ENCODE measurements around the gene OLA1.

OLA1 gene

GRCh38 chr2:174090476-174090875, 157.9 kb downstream of the OLA1 start:
- DNase-seq (ENCODE audit: insufficient read length, low spot score) (no peak), FAIRE-seq (no peak)
- TF ChIP-seq POLR2A (IDR thresholded peaks at IDR 0.05; ENCODE audit: low read depth, low read length), result no peak

DNA sequence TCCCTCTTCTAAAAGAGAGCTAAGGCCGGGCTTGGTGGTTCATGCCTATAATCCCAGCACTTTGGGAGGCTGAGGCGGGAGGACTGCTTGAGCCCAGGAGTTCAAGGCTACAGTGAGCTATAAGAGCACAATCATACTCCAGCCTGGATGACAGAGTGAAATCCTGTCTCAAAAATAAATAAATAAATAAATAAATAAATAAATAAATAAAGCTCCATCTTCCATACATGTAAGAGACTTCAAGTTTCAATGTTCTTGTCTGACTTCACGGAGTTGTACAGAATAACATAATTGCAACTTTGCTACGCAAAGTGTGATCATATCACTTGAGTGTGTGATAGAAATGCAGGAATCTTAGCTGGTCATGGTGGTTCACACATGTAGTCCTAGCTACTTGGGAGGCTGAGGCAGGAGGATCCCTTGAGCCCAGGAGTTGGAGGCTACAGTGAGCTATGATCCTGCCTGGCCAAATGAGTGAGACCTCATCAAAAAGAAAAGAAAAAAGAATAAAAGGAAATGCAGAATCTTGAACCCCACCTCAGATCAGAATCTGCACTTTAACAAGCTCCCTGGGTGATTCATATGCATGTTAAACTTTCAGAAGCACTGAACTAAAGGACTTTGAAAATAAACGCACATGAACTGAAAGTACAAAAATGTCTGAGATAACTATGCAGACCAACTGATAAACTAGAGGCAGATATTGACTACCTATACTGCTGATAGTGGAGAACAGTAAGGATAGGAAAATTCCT, 159.4 kb downstream of the OLA1 start:
- DNase-seq (ENCODE audit: insufficient read length, low spot score), result no peak
- no peak for TF ChIP-seq POLR2A (IDR thresholded peaks at IDR 0.05; ENCODE audit: low read depth, low read length)
- FAIRE-seq, result no peak

DNA sequence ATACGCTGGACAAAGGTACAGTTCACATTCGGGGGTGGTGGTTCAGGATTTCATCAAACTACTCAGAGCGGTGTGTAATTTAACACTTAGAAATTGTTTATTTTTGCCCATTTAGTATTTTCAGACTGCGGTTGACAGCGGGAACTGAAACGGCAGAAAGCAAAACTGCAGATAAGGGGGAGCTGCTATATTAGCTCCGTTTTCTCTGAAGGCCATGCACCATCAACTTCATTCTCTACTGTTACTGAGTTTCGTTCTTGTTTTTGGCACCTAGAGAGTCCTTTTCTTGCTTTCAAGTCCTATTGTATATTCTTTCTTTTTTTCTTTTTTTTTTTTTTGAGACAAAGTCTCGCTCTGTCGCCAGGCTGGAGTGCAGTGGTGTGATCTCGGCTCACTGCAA, 161.6 kb downstream of the OLA1 start:
- no peak for TF ChIP-seq POLR2A (IDR thresholded peaks at IDR 0.05; ENCODE audit: low read depth, low read length)
- FAIRE-seq (no peak), DNase-seq (ENCODE audit: insufficient read length, low spot score) (no peak)

DNA sequence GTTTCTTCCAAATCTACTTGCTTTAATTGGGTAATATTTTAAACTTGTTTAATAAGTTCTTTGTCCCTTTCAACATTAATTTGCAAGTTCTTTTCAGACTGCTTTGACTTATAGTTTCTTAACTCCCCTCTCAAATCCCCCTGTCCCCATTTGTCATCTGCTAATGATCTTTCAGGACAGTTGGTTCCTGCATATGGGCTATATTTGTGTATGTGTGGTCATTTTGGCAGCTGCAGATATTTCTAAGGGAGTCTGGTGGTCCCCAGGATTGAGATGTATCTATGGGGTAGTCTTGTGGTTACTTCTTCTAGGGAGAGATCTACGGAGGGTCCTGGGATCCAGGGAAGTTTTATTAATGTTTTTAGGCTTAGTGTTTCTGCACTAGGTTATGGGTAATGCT, 162.6 kb downstream of the OLA1 start:
- TF ChIP-seq POLR2A (IDR thresholded peaks at IDR 0.05; ENCODE audit: low read depth, low read length), result no peak
- FAIRE-seq, result no peak
- no peak for DNase-seq (ENCODE audit: insufficient read length, low spot score)

DNA sequence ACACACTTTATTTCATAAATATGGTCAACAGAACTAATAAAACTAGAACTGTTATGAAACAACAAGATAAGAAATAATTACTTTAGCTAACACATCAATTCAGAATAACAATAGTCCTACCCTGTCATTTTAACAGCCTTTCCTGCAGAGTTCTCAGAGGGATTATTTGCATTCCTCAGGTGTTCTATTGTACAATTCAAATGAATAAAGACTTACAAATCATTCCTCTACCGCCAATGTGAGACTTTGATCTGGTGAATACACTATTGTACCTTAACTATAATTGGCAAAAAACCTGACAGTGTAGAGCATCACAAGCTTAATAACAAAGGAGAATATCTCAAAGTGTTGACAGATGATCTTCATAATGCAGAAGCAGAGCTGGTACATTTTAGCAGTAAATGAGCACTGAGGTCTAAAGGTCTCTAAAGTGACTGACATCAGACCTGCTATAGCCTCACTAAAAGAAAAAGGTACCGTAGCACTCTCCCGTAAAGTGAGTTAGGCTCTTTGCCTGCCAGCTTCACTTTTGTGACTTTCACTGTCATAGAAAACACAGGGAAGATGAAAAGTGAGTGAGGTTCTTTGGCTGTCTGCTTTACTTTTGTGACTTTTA, 164.4 kb downstream of the OLA1 start:
- DNase-seq (ENCODE audit: insufficient read length, low spot score) (no peak), FAIRE-seq (peak; percentile 27)
- no peak for TF ChIP-seq POLR2A (IDR thresholded peaks at IDR 0.05; ENCODE audit: low read depth, low read length)

DNA sequence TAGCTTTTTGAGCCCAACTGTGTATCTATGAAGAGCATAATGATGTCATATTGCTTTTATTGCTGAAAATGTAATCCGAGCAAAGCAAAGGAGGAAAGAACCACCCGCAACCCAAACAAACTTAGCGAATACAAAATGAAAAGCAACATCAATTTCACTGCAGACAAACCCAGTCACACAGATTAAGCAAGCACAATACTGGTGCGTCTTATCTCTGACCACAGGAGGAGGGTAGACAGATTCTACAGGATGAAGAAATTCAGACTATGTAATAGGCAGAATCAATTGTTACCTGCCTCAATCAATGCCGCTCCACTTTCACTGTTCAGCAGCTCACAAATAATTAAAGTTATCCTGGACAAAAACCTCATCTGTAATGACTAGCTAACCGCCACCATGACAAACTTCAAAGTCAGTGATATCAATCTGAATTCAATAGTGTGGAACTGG, 167.6 kb downstream of the OLA1 start:
- no peak for DNase-seq (ENCODE audit: insufficient read length, low spot score)
- TF ChIP-seq POLR2A (IDR thresholded peaks at IDR 0.05; ENCODE audit: low read depth, low read length), result no peak
- FAIRE-seq, result peak; percentile 58

- no peak for TF ChIP-seq POLR2A (IDR thresholded peaks at IDR 0.05; ENCODE audit: low read depth, low read length)
- DNase-seq (ENCODE audit: insufficient read length, low spot score) (no peak), FAIRE-seq (no peak)
Measured at GRCh38 chr2:174078275-174078674, 170.1 kb downstream of the OLA1 start.

DNA sequence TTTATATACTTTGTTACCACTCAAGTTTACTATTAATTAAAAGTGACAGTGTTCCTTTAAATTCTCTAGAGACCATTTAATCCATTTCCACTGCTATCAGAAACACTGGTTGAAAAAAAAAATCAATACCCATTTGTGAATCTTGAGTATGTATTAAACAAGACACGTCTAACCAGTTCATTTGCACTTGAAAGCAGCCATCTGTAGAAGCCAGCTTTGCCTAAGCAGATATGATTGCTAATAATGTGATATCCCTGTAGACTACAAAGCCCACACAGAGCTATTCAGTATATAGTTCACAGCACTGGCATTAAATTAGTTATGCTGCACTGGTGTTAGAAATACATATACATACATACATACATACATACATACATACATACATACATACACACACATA, 171.4 kb downstream of the OLA1 start:
- FAIRE-seq, result no peak

DNA sequence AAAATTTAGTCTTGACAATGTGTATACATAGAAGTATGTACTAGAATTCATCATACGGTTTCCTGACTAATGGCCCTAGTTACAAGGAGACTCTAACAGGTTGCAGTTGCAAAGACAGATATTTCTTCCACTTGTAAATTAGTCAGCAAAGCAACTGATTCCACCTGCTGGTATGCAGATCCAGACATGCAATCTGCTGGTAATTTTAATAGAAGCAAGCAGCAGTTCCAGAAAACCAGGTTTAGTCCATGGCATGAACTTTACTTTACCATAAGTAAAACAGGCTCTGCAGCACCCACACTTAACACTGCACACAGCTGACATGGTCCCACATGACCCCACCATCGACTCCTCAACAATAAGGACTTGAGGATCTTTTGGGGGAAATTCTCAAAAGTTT, 172.3 kb downstream of the OLA1 start:
- DNase-seq (ENCODE audit: insufficient read length, low spot score), result no peak
- no peak for TF ChIP-seq POLR2A (IDR thresholded peaks at IDR 0.05; ENCODE audit: low read depth, low read length)
- FAIRE-seq, result no peak

More for the DNA sequence above, 171.4 kb downstream of the OLA1 start:
- no peak for DNase-seq (ENCODE audit: insufficient read length, low spot score)
- no peak for TF ChIP-seq POLR2A (IDR thresholded peaks at IDR 0.05; ENCODE audit: low read depth, low read length)

DNA sequence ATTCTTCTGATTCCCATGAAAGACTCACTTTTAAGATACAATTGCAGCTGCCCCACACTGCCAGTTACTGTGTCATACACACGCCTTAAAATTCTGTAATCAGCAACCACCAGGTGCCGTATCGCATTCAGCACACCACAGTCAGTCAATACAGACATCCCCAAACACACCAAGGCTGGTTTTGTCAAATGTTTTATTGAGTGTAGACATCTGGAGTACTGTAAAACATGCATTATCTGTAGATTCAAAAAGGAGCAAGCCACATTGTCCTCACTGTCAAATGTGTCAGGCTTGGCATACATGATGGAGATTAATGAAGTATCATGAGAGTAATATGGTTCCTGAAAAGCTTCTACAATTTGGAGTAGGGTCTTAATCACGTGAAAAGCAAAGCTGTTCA, 173.5 kb downstream of the OLA1 start:
- DNase-seq (ENCODE audit: insufficient read length, low spot score) (no peak), FAIRE-seq (no peak)
- no peak for TF ChIP-seq POLR2A (IDR thresholded peaks at IDR 0.05; ENCODE audit: low read depth, low read length)

DNA sequence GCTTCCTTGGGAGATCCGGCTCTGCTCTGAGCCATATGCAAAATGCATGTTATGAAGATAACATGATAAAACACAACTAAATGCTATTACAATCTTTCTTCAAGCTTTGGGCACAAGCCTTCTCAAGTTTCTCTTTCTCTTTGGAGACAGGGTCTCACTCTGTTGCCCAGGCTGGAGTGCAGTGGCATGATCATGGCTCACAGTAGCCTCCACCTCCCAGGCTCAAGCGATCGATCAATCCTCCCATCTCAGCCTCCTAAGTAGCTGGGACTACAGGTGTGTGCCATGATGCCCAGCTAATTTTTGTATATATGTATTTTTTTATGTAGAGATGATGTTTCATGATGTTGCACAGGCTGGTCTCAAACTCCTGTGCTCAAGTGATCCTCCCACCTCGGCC, 175.5 kb downstream of the OLA1 start:
- FAIRE-seq (no peak), DNase-seq (ENCODE audit: insufficient read length, low spot score) (no peak)
- TF ChIP-seq POLR2A (IDR thresholded peaks at IDR 0.05; ENCODE audit: low read depth, low read length), result no peak

DNA sequence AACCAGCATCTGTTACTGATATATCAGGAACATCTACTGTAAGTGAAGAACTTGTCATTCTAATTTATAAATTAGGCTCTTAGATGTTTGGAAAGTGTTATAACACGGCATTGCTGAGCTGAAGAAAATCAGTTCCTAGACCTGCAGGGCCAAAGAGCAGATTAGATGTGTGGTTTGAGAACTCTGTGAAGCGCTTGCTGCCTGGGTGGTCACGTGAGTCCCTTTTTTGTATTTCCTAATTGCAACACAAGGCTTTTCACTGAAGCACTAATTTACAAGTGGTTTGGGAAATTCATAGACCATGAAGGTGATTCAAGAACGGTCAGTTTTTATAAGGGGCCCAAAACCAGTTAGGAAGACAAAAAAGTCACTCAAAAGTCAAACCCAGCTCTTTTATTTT, 176.3 kb downstream of the OLA1 start:
- DNase-seq (ENCODE audit: insufficient read length, low spot score), result no peak
- FAIRE-seq, result no peak
- no peak for TF ChIP-seq POLR2A (IDR thresholded peaks at IDR 0.05; ENCODE audit: low read depth, low read length)

DNA sequence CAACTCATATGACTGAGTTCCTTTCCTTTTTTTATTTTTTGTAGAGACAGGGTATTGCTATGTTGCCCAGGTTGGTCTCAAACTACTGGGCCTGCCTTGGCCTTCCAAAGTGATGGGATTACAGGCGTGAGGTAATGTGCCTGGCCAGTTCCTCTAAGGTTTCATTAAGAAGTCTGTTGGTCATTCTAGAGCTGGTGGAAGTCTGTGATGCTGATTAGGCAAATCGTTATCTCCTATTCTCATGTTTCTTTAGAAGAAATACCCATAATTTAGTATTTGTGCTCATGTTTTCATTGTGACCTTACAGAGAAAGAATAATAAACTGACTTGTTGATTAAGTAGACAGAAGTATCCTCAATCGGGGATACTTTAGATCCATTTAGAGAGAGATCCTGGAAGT, 177.0 kb downstream of the OLA1 start:
- FAIRE-seq (no peak), DNase-seq (ENCODE audit: insufficient read length, low spot score) (no peak)
- no peak for TF ChIP-seq POLR2A (IDR thresholded peaks at IDR 0.05; ENCODE audit: low read depth, low read length)

DNA sequence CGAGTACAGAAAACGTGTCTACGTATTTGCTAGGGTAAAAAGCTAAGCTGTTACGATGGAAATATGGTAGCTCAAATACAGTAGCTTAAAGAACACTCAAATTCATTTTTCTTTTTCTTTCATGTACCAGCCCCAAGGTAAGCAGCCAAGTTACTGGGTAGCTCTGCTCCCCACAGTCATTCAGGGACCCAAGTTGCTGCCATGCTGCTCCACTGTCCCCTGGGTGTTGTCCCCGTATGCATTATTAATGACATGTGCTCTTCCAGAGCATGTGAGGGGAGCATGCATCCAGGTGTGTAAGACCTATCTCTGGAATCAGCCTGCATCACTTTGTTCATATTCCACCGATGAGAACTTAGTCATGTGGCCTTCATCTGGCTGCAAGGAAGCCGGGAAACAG, 178.1 kb downstream of the OLA1 start:
- FAIRE-seq (peak; percentile 20), DNase-seq (ENCODE audit: insufficient read length, low spot score) (no peak)
- no peak for TF ChIP-seq POLR2A (IDR thresholded peaks at IDR 0.05; ENCODE audit: low read depth, low read length)

DNA sequence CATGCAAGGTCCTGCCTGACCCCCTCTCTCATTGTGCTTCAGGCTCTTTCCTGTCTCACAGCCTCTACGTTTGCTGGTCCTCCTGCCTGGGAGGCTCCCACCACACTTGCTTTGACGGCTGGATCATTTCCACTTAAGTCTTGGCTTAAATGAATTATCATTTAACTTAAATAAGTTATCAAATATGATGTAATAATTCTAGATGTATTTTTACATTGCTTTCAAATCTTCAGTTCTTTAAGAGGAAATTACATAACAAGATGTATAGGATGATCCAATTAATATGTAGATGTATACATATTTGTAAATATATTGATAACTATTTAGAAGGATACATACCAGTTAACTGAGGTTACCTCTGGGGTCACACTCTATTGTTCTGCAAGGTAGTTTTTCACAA, 180.5 kb downstream of the OLA1 start:
- no peak for TF ChIP-seq POLR2A (IDR thresholded peaks at IDR 0.05; ENCODE audit: low read depth, low read length)
- DNase-seq (ENCODE audit: insufficient read length, low spot score), result no peak
- FAIRE-seq, result no peak

Data from H54 (cell line).